Subcutaneous abdominal adipose tissue (tissue), 5 donors: Measurements from ENCODE around the gene CBX6.

Experiments used
- H3K27ac ChIP-seq: one replicate; pipeline ENCODE4 v1.7.0; 2013; ENCODE audit warnings: low read depth, mild to moderate bottlenecking, inconsistent platforms, low read length, moderate library complexity
- H3K27me3 ChIP-seq, 5 donors: one replicate each; pipeline ENCODE4 v1.7.0; 2013; ENCODE audit warnings: low read length in 5 of 5, inconsistent platforms in 1 of 5; ENCODE audit not compliant: control insufficient read depth in 5 of 5, insufficient read depth in 4 of 5
- H3K36me3 ChIP-seq, 5 donors: one replicate each; pipeline ENCODE4 v1.7.0; 2013; ENCODE audit warnings: low read length in 5 of 5; ENCODE audit not compliant: control insufficient read depth in 5 of 5, insufficient read depth in 5 of 5
- H3K4me1 ChIP-seq, 5 donors: one replicate each; pipeline ENCODE4 v1.7.0; 2013; ENCODE audit warnings: low read length in 5 of 5, mild to moderate bottlenecking in 3 of 5, moderate library complexity in 1 of 5; ENCODE audit not compliant: control insufficient read depth in 5 of 5, insufficient read depth in 5 of 5
- H3K4me3 ChIP-seq, 5 donors: one replicate each; pipeline ENCODE4 v1.7.0; 2013; ENCODE audit warnings: low read length in 5 of 5, low read depth in 1 of 5
- H3K9ac ChIP-seq, 5 donors: one replicate each; pipeline ENCODE4 v1.7.0; 2013; ENCODE audit warnings: low read length in 5 of 5, mild to moderate bottlenecking in 4 of 5, moderate library complexity in 3 of 5
- H3K9me3 ChIP-seq, 5 donors: one replicate each; pipeline ENCODE4 v1.7.0; 2013; ENCODE audit warnings: low read length in 5 of 5; ENCODE audit not compliant: control insufficient read depth in 5 of 5
- donor health status: healthy.
- donor health status: healthy.
- donor health status: healthy.
- donor health status: healthy.
- donor health status: healthy.

The CBX6 gene

DNA sequence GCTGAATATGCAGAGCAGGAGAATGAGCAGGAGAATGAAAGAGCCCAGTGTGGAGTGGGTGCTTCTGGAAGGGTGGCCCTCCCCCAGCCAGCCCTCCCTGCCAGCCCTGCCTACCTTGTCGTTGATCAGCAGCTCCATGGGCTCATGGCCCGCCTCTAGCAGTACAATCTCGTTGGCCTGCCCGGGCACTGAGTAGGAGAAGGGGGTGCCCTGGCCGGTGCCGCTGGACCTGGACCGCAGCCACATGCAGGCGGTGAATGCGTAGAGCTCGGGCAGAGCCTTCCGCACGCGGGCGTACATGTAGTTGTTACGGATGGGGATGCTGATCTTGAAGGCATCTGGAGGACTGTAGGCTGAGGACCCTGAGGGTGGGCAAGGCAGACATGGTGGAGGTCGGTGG lies 45.6 kb downstream of the CBX6 start:
- H3K4me3 ChIP-seq, result no peak overlapping the region
- peaks cover 0 to 4% (median 0%) of the 10 kb centered on the region in 5 donors for H3K9me3 ChIP-seq
- H3K27ac ChIP-seq, result no peak overlapping the region
- no peaks in the 10 kb centered on the region for H3K36me3 ChIP-seq
- H3K9ac ChIP-seq, result no peak overlapping the region
- H3K4me1 ChIP-seq, result no peaks in the 10 kb centered on the region
- H3K27me3 ChIP-seq, result peaks cover 0 to 2% (median 0%) of the 10 kb centered on the region in 5 donors

DNA sequence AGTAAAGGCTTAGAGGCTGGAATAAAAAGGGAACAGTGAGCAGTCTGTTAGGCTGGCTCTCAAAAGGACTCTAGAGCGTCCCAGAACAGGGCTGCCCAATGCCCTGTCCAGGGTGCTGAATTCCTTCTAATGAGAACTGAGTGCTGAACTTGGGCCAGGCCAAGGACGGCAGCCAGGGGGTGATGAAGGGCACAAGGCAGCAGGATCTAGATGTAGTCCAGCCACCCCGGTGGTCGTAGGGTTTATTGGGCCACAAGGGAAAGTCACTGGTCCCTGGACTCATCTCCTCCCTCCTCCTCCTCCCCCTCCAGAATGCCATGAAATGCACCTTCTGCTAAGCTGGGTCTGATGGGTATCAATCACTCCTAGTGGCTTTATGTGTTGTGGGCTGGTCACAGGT lies 47.4 kb downstream of the CBX6 start:
- Histone ChIP-seq H3K27ac (no peak overlapping the region), H3K9ac (no peak overlapping the region), H3K36me3 (no peaks in the 10 kb centered on the region), H3K9me3 (peaks cover 0 to 4% (median 0%) of the 10 kb centered on the region in 5 donors), H3K27me3 (peaks cover 0 to 3% (median 0%) of the 10 kb centered on the region in 5 donors), H3K4me3 (no peak overlapping the region), H3K4me1 (no peaks in the 10 kb centered on the region)

DNA sequence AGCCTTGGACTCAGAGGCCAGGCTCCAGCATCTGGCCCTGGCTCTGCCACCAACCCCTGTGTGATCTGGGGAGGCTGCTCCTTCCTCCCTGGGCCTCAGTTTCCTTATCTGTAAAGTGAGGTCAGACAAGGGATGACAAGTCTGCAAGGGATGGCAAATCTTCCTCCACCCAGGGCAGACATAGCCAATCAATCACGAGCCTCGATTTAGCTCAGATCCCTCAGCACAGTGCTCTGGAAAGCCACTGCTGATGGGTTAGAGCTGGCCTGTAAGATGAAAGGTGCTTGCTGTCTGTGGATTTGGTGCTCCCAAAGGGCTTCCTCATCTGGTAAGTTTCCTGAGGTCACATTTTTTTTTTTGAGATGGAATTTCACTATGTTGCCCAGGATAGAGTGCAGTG lies 48.4 kb downstream of the CBX6 start:
- Histone ChIP-seq H3K27me3 (peaks cover 0 to 3% (median 2%) of the 10 kb centered on the region in 5 donors), H3K9me3 (peaks cover 0 to 4% (median 0%) of the 10 kb centered on the region in 5 donors), H3K4me1 (no peaks in the 10 kb centered on the region), H3K36me3 (no peaks in the 10 kb centered on the region), H3K4me3 (no peak overlapping the region), H3K27ac (no peak overlapping the region), H3K9ac (no peak overlapping the region)

- no peak overlapping the region for H3K27ac ChIP-seq
- no peaks in the 10 kb centered on the region for H3K4me1 ChIP-seq
- H3K27me3 ChIP-seq, result peaks cover 0 to 4% (median 2%) of the 10 kb centered on the region in 5 donors
- no peaks in the 10 kb centered on the region for H3K9me3 ChIP-seq
- H3K4me3 ChIP-seq, result no peak overlapping the region
- H3K36me3 ChIP-seq, result no peaks in the 10 kb centered on the region
- no peak overlapping the region for H3K9ac ChIP-seq
Observed at GRCh38 chr22:38823076-38823475, 48.9 kb downstream of the CBX6 start.

GRCh38 chr22:38820020-38820419 lies 52.0 kb downstream of the CBX6 start:
- Histone ChIP-seq H3K4me3 (no peak overlapping the region), H3K27me3 (peaks cover 0 to 5% (median 2%) of the 10 kb centered on the region in 5 donors), H3K4me1 (no peaks in the 10 kb centered on the region)

GRCh38 chr22:38819387-38819940 lies 52.6 kb downstream of the CBX6 start:
- peaks cover 0 to 5% (median 2%) of the 10 kb centered on the region in 5 donors for H3K27me3 ChIP-seq
- H3K4me1 ChIP-seq, result no peaks in the 10 kb centered on the region
- no peak overlapping the region for H3K27ac ChIP-seq
- no peak overlapping the region for H3K9ac ChIP-seq
- H3K36me3 ChIP-seq, result no peaks in the 10 kb centered on the region
- no peak overlapping the region for H3K4me3 ChIP-seq
- no peaks in the 10 kb centered on the region for H3K9me3 ChIP-seq

More at GRCh38 chr22:38820020-38820419, 52.0 kb downstream of the CBX6 start:
- no peaks in the 10 kb centered on the region for H3K9me3 ChIP-seq
- H3K27ac ChIP-seq, result no peak overlapping the region
- no peaks in the 10 kb centered on the region for H3K36me3 ChIP-seq
- no peak overlapping the region for H3K9ac ChIP-seq

DNA sequence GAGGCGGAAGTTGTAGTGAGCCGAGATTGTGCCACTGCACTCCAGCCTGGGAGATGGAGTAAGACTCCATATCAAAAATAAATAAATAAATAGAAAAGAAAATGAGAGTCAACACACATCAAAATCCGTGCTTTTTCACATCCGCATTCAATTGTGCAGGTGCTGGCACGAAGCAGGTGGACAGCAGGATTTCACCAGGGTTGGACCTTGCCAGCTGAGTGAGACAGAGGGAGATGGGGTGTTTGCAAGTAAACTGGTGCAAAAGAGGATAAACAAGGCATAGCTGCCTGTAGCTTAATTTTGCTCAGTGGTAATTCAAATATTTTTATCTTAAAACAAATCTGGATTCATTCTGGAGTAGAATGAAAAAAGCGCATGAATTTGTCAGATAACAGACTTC lies 54.8 kb downstream of the CBX6 start:
- Histone ChIP-seq H3K4me3 (no peak overlapping the region), H3K36me3 (no peaks in the 10 kb centered on the region), H3K9ac (no peak overlapping the region), H3K27me3 (peaks cover 0 to 5% (median 2%) of the 10 kb centered on the region in 5 donors), H3K9me3 (no peaks in the 10 kb centered on the region), H3K27ac (no peak overlapping the region), H3K4me1 (no peaks in the 10 kb centered on the region)

- no peak overlapping the region for H3K4me3 ChIP-seq
- no peaks in the 10 kb centered on the region for H3K4me1 ChIP-seq
- H3K27ac ChIP-seq, result no peak overlapping the region
- peaks cover 0 to 4% (median 0%) of the 10 kb centered on the region in 5 donors for H3K9me3 ChIP-seq
- peaks cover 0 to 5% (median 0%) of the 10 kb centered on the region in 5 donors for H3K27me3 ChIP-seq
- no peaks in the 10 kb centered on the region for H3K36me3 ChIP-seq
- no peak overlapping the region for H3K9ac ChIP-seq
Observed at GRCh38 chr22:38815842-38816241, 56.2 kb downstream of the CBX6 start.
